A549 treated with AZD9567 at 1 μM for 4 hours (cell line): ENCODE measurements around the gene VN1R5. TPM values are rescaled to one million over a fixed set of nuclear protein-coding genes. Genes with fewer than 3 reads are reported as not detected.

ENCODE experiments used
- total RNA-seq: library from RNA; stranded (reverse); fragments of 200-300 nt; extraction: Qiagen RNA extraction; gene quantifications from 5 replicates; pipeline ENCODE4 v1.2.3, GENCODE V29; 2022; ENCODE audit not compliant: insufficient read depth

VN1R5 gene
- total RNA-seq, result not detected in 5 replicates

DNA sequence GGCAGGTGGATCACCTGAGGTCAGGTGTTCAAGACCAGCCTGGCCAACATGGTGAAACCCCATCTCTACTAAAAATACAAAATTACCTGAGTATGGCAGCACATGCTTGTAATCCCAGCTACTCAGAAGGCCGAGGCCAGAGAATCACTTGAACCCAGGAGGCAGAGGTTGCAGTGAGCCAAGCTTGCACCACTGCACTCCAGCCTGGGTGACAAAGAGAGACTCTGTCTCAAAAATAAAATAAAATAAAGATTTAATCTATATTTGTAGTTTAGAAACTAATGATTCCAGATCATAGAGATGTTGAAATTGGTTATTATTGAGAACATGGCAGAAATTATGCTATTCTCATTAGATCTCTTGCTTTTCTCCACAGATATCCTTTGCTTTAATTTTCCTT is at the start of gene VN1R5:
TSS of gene VN1R5 (plus strand) at position 301 of the 400 bp plus-strand sequence.

Other genes with a start within 250 kb of the VN1R5 start
- gene ZNF695, start 248.0 kb upstream of the VN1R5 start, total RNA-seq, result 2.7 to 7.0 TPM (median 3.1 TPM) in 5 replicates
- gene ZNF670, start 177.3 kb upstream of the VN1R5 start, total RNA-seq, result 3.3 to 4.4 TPM (median 3.6 TPM) in 5 replicates
- 3.3 to 5.0 TPM (median 4.0 TPM) in 5 replicates for gene ZNF669, start 151.7 kb upstream of the VN1R5 start, total RNA-seq
- gene ZNF124, start 84.1 kb upstream of the VN1R5 start, total RNA-seq, result 4.8 to 7.0 TPM (median 4.9 TPM) in 5 replicates
- 14.7 to 18.4 TPM (median 17.6 TPM) in 5 replicates for gene ZNF496, start 75.8 kb downstream of the VN1R5 start, total RNA-seq
- gene NLRP3, start 160.1 kb downstream of the VN1R5 start, total RNA-seq, result not detected in 5 replicates
- not detected in 5 replicates for gene OR2B11, start 202.0 kb downstream of the VN1R5 start, total RNA-seq